ENCODE data around the gene TMEM30A.

Gene TMEM30A

GRCh38 chr6:75284632-75285282 is at the start of gene TMEM30A:
Gene TMEM30A (minus strand): TSS chr6:75284792. CDS start chr6:75284638, 154 bp downstream.
- Mint-ChIP-seq H3K9me3 (no peaks in the 10 kb centered on the region), H3K36me3 (ENCODE audit: low read depth) (peaks cover 6% of the 10 kb centered on the region), H3K4me1 (ENCODE audit: low read depth) (peaks cover 35% of the 10 kb centered on the region), H3K4me3 (no peak within 1 kb of the TSS), H3K27me3 (ENCODE audit: low read depth) (no peaks in the 10 kb centered on the region), H3K27ac (no peak within 1 kb of the TSS)
- peak; percentile 98 for DNase-seq (ENCODE audit: low spot score)

GRCh38 chr6:75333676-75334200 is 49.1 kb upstream of the TMEM30A start:
- Mint-ChIP-seq H3K27ac (no peak overlapping the region), H3K4me1 (ENCODE audit: low read depth) (no peaks in the 10 kb centered on the region), H3K36me3 (ENCODE audit: low read depth) (no peaks in the 10 kb centered on the region), H3K27me3 (ENCODE audit: low read depth) (peaks cover 15% of the 10 kb centered on the region), H3K9me3 (no peaks in the 10 kb centered on the region), H3K4me3 (no peak overlapping the region)
- DNase-seq (ENCODE audit: low spot score), result no peak

GRCh38 chr6:75331151-75331550 is 46.6 kb upstream of the TMEM30A start:
- Mint-ChIP-seq H3K4me3 (no peak overlapping the region), H3K4me1 (ENCODE audit: low read depth) (no peaks in the 10 kb centered on the region), H3K36me3 (ENCODE audit: low read depth) (no peaks in the 10 kb centered on the region), H3K27ac (no peak overlapping the region), H3K27me3 (ENCODE audit: low read depth) (peaks cover 11% of the 10 kb centered on the region), H3K9me3 (no peaks in the 10 kb centered on the region)
- no peak for DNase-seq (ENCODE audit: low spot score)

GRCh38 chr6:75329703-75330102 is 45.1 kb upstream of the TMEM30A start:
- Mint-ChIP-seq H3K4me1 (ENCODE audit: low read depth) (no peaks in the 10 kb centered on the region), H3K27ac (no peak overlapping the region), H3K9me3 (no peaks in the 10 kb centered on the region), H3K36me3 (ENCODE audit: low read depth) (no peaks in the 10 kb centered on the region), H3K27me3 (ENCODE audit: low read depth) (peaks cover 9% of the 10 kb centered on the region), H3K4me3 (no peak overlapping the region)
- no peak for DNase-seq (ENCODE audit: low spot score)

GRCh38 chr6:75327807-75328206 is 43.2 kb upstream of the TMEM30A start:
- no peak overlapping the region for H3K27ac Mint-ChIP-seq
- no peaks in the 10 kb centered on the region for H3K9me3 Mint-ChIP-seq
- H3K4me1 Mint-ChIP-seq (ENCODE audit: low read depth), result no peaks in the 10 kb centered on the region
- no peak overlapping the region for H3K4me3 Mint-ChIP-seq
- H3K36me3 Mint-ChIP-seq (ENCODE audit: low read depth), result no peaks in the 10 kb centered on the region
- no peak for DNase-seq (ENCODE audit: low spot score)
- H3K27me3 Mint-ChIP-seq (ENCODE audit: low read depth), result peaks cover 9% of the 10 kb centered on the region

- no peaks in the 10 kb centered on the region for H3K9me3 Mint-ChIP-seq
- no peaks in the 10 kb centered on the region for H3K36me3 Mint-ChIP-seq (ENCODE audit: low read depth)
- no peak overlapping the region for H3K4me3 Mint-ChIP-seq
- DNase-seq (ENCODE audit: low spot score), result no peak
- H3K27me3 Mint-ChIP-seq (ENCODE audit: low read depth), result peaks cover 5% of the 10 kb centered on the region
- no peak overlapping the region for H3K27ac Mint-ChIP-seq
- no peaks in the 10 kb centered on the region for H3K4me1 Mint-ChIP-seq (ENCODE audit: low read depth)
Measured at GRCh38 chr6:75326557-75327258, 42.1 kb upstream of the TMEM30A start.

GRCh38 chr6:75318900-75319299 is 34.3 kb upstream of the TMEM30A start:
- H3K4me1 Mint-ChIP-seq (ENCODE audit: low read depth), result no peaks in the 10 kb centered on the region
- H3K4me3 Mint-ChIP-seq, result no peak overlapping the region
- H3K36me3 Mint-ChIP-seq (ENCODE audit: low read depth), result no peaks in the 10 kb centered on the region
- H3K27me3 Mint-ChIP-seq (ENCODE audit: low read depth), result peaks cover 14% of the 10 kb centered on the region
- no peak for DNase-seq (ENCODE audit: low spot score)
- no peak overlapping the region for H3K27ac Mint-ChIP-seq
- no peaks in the 10 kb centered on the region for H3K9me3 Mint-ChIP-seq

- Mint-ChIP-seq H3K36me3 (ENCODE audit: low read depth) (no peaks in the 10 kb centered on the region), H3K4me3 (no peak overlapping the region), H3K4me1 (ENCODE audit: low read depth) (no peaks in the 10 kb centered on the region), H3K9me3 (no peaks in the 10 kb centered on the region), H3K27me3 (ENCODE audit: low read depth) (peaks cover 21% of the 10 kb centered on the region), H3K27ac (no peak overlapping the region)
- DNase-seq (ENCODE audit: low spot score), result no peak
Measured at GRCh38 chr6:75317503-75318206, 33.1 kb upstream of the TMEM30A start.

- Mint-ChIP-seq H3K27ac (no peak overlapping the region), H3K4me1 (ENCODE audit: low read depth) (no peaks in the 10 kb centered on the region), H3K9me3 (no peaks in the 10 kb centered on the region), H3K27me3 (ENCODE audit: low read depth) (peaks cover 20% of the 10 kb centered on the region), H3K4me3 (no peak overlapping the region), H3K36me3 (ENCODE audit: low read depth) (no peaks in the 10 kb centered on the region)
- DNase-seq (ENCODE audit: low spot score), result no peak
Measured at GRCh38 chr6:75315978-75316377, 31.4 kb upstream of the TMEM30A start.

- H3K4me1 Mint-ChIP-seq (ENCODE audit: low read depth), result peaks cover 8% of the 10 kb centered on the region
Measured at GRCh38 chr6:75308250-75308988, 23.8 kb upstream of the TMEM30A start.

GRCh38 chr6:75307364-75308004 is 22.9 kb upstream of the TMEM30A start:
- H3K4me1 Mint-ChIP-seq (ENCODE audit: low read depth), result peaks cover 8% of the 10 kb centered on the region
- DNase-seq (ENCODE audit: low spot score), result no peak
- H3K27me3 Mint-ChIP-seq (ENCODE audit: low read depth), result peaks cover 9% of the 10 kb centered on the region
- H3K27ac Mint-ChIP-seq, result no peak overlapping the region
- no peaks in the 10 kb centered on the region for H3K36me3 Mint-ChIP-seq (ENCODE audit: low read depth)
- no peak overlapping the region for H3K4me3 Mint-ChIP-seq
- no peaks in the 10 kb centered on the region for H3K9me3 Mint-ChIP-seq

More at GRCh38 chr6:75308250-75308988, 23.8 kb upstream of the TMEM30A start:
- Mint-ChIP-seq H3K4me3 (no peak overlapping the region), H3K27ac (no peak overlapping the region), H3K36me3 (ENCODE audit: low read depth) (no peaks in the 10 kb centered on the region), H3K9me3 (no peaks in the 10 kb centered on the region), H3K27me3 (ENCODE audit: low read depth) (peaks cover 11% of the 10 kb centered on the region)
- DNase-seq (ENCODE audit: low spot score), result no peak

- H3K4me3 Mint-ChIP-seq, result no peak overlapping the region
- no peaks in the 10 kb centered on the region for H3K36me3 Mint-ChIP-seq (ENCODE audit: low read depth)
- no peak for DNase-seq (ENCODE audit: low spot score)
- peaks cover 9% of the 10 kb centered on the region for H3K27me3 Mint-ChIP-seq (ENCODE audit: low read depth)
- no peak overlapping the region for H3K27ac Mint-ChIP-seq
- peaks cover 8% of the 10 kb centered on the region for H3K4me1 Mint-ChIP-seq (ENCODE audit: low read depth)
- no peaks in the 10 kb centered on the region for H3K9me3 Mint-ChIP-seq
Measured at GRCh38 chr6:75306064-75306463, 21.5 kb upstream of the TMEM30A start.

- no peak overlapping the region for H3K4me3 Mint-ChIP-seq
- no peak for DNase-seq (ENCODE audit: low spot score)
- peaks cover 9% of the 10 kb centered on the region for H3K27me3 Mint-ChIP-seq (ENCODE audit: low read depth)
- H3K9me3 Mint-ChIP-seq, result no peaks in the 10 kb centered on the region
- H3K36me3 Mint-ChIP-seq (ENCODE audit: low read depth), result no peaks in the 10 kb centered on the region
- no peak overlapping the region for H3K27ac Mint-ChIP-seq
- peaks cover 8% of the 10 kb centered on the region for H3K4me1 Mint-ChIP-seq (ENCODE audit: low read depth)
Measured at GRCh38 chr6:75305573-75305972, 21.0 kb upstream of the TMEM30A start.

Data from T-helper 2 cell treated with Interferon-gamma antibody and Interleukin-4, amounts not matched to agents 5 μg/mL and 100 μg/mL, for 36 hours (primary cell).